Panc1 (cell line): ENCODE measurements around the gene CXCR3. TPM values are rescaled to one million over a fixed set of nuclear protein-coding genes. Genes with fewer than 3 reads are reported as not detected.

Source experiments
- ATAC-seq: fragments of 200-7000 bp; cut with Tn5 transposase; 2 replicates; pipeline ENCODE4 v1.9.1; 2020; ENCODE audit warnings: mild to moderate bottlenecking, moderate library complexity
- BruUV-seq: library from RNA; stranded (reverse); fragments of 400-500 nt; replicated peaks from 2 replicates; lab custom pipeline; 2021; lab: Mats Ljungman, UMichigan
- CTCF ChIA-PET: fragments of 300-600 bp; sonication (Branson Sonifier 250); formaldehyde crosslinking; loops from one replicate; lab custom pipeline; 2022; ENCODE audit warnings: antibody characterized with exemption; lab: Charles Lee
- POLR2A ChIA-PET: fragments of 300-600 bp; sonication (Branson Sonifier 250); formaldehyde crosslinking; loops from one replicate; lab custom pipeline; 2022; ENCODE audit warnings: antibody characterized with exemption; lab: Charles Lee
- DNase-seq: peaks from one replicate; pipeline ENCODE4 v3.0.0-alpha.2; 2010; ENCODE audit warnings: low read depth, low spot score
- H3K27ac ChIP-seq: 2 replicates; pipeline ENCODE4 v1.5.1; 2011; ENCODE audit warnings: mild to moderate bottlenecking, low read length, inconsistent platforms
- H3K27me3 ChIP-seq: fragments of 200-500 bp; sonication (Bioruptor generic); 2 replicates; pipeline ENCODE4 v1.6.0; 2014; ENCODE audit warnings: low read length, inconsistent platforms; ENCODE audit not compliant: control insufficient read depth, insufficient read depth
- H3K36me3 ChIP-seq: fragments of 200-500 bp; sonication (Bioruptor generic); 2 replicates; pipeline ENCODE4 v1.5.1; 2014; ENCODE audit warnings: inconsistent platforms, mild to moderate bottlenecking, low read length, moderate library complexity; ENCODE audit not compliant: control insufficient read depth, insufficient read depth
- H3K4me1 ChIP-seq: 2 replicates; pipeline ENCODE4 v1.5.1; 2011; ENCODE audit warnings: inconsistent platforms, mild to moderate bottlenecking, low read length, moderate library complexity; ENCODE audit not compliant: control insufficient read depth, insufficient read depth
- H3K4me3 ChIP-seq, 2 experiments: 2 replicates each; pipeline ENCODE4 v1.5.1; 2011 to 2012; ENCODE audit warnings: low read depth in 2 of 2, low read length in 2 of 2, mild to moderate bottlenecking in 2 of 2, inconsistent platforms in 1 of 2, moderate library complexity in 1 of 2
- H3K9me3 ChIP-seq: fragments of 200-500 bp; sonication (Bioruptor generic); 2 replicates; pipeline ENCODE4 v1.5.1; 2014; ENCODE audit warnings: low read depth, mild to moderate bottlenecking, inconsistent platforms, low read length, moderate library complexity; ENCODE audit not compliant: control insufficient read depth, insufficient read depth
- POLR2AphosphoS5 ChIP-seq: IDR thresholded peaks from 2 replicates; pipeline ENCODE4 v1.6.1; 2012; ENCODE audit warnings: mild to moderate bottlenecking, low read depth, low read length, moderate library complexity
- SIN3A ChIP-seq: IDR thresholded peaks from 2 replicates; pipeline ENCODE4 v1.6.1; 2012; ENCODE audit warnings: low read depth, mild to moderate bottlenecking, low read length, moderate library complexity, borderline replicate concordance; ENCODE audit not compliant: insufficient read depth
- TCF7L2 ChIP-seq: IDR thresholded peaks from 2 replicates; pipeline ENCODE4 v1.6.1; 2011; ENCODE audit warnings: mild to moderate bottlenecking, low read depth, low read length, inconsistent platforms
- in situ Hi-C: cut with HindIII; loops from 2 replicates; pipeline ENCODE4 v1.10.0; 2016; ENCODE audit warnings: low sequenced_read_pairs, low pct_unique_long_range_greater_than_20kb
- intact Hi-C: fragments of 100-400 bp; cut with micrococcal nuclease; formaldehyde crosslinking; loops from one replicate; pipeline ENCODE4 v1.10.0; 2022; ENCODE audit not compliant: unreplicated experiment
- total RNA-seq: library from RNA; stranded (reverse); gene quantifications from one replicate; pipeline ENCODE4 v1.2.1, GENCODE V29; 2021; ENCODE audit not compliant: unreplicated experiment
- TF ChIP-seq, protein P1 (sequence below), 2 experiments: IDR thresholded peaks; 2 replicates each; pipeline ENCODE4 v1.6.1; 2011 to 2012; ENCODE audit warnings: low read depth in 2 of 2, control low read depth in 1 of 2, low read length in 1 of 2, mild to moderate bottlenecking in 1 of 2, moderate library complexity in 1 of 2; ENCODE audit not compliant: insufficient read depth in 1 of 2
- TF ChIP-seq, protein P2 (sequence below): fragments of 450-650 bp; IDR thresholded peaks from 2 replicates; pipeline ENCODE4 v1.5.1; 2017; ENCODE audit warnings: mild to moderate bottlenecking

CXCR3 gene
- total RNA-seq, 1 experiment from 2014 or later, result not detected

DNA sequence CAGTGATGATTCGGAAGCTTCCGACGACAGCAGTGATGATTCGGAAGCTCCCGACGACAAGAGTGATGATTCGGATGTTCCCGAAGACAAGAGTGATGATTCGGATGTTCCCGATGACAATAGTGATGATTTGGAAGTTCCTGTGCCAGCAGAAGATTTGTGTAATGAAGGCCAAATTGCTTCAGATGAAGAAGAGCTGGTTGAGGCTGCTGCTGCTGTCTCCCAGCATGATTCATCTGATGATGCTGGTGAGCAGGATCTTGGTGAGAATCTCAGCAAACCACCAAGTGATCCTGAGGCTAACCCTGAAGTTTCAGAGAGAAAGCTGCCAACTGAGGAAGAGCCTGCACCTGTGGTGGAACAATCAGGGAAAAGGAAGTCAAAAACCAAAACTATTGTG is 14.2 kb downstream of the CXCR3 start:
- in situ Hi-C loops (no loop called here), intact Hi-C loops (no loop called here)
- peaks cover 9% of the 10 kb centered on the region; the same call in 1 of the 2 replicates for H3K36me3 ChIP-seq
- TF ChIP-seq, protein P1, sequence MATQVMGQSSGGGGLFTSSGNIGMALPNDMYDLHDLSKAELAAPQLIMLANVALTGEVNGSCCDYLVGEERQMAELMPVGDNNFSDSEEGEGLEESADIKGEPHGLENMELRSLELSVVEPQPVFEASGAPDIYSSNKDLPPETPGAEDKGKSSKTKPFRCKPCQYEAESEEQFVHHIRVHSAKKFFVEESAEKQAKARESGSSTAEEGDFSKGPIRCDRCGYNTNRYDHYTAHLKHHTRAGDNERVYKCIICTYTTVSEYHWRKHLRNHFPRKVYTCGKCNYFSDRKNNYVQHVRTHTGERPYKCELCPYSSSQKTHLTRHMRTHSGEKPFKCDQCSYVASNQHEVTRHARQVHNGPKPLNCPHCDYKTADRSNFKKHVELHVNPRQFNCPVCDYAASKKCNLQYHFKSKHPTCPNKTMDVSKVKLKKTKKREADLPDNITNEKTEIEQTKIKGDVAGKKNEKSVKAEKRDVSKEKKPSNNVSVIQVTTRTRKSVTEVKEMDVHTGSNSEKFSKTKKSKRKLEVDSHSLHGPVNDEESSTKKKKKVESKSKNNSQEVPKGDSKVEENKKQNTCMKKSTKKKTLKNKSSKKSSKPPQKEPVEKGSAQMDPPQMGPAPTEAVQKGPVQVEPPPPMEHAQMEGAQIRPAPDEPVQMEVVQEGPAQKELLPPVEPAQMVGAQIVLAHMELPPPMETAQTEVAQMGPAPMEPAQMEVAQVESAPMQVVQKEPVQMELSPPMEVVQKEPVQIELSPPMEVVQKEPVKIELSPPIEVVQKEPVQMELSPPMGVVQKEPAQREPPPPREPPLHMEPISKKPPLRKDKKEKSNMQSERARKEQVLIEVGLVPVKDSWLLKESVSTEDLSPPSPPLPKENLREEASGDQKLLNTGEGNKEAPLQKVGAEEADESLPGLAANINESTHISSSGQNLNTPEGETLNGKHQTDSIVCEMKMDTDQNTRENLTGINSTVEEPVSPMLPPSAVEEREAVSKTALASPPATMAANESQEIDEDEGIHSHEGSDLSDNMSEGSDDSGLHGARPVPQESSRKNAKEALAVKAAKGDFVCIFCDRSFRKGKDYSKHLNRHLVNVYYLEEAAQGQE (IDR thresholded peaks at IDR 0.05; ENCODE audit: insufficient read depth in 1 of 2, low read depth in 2 of 2, low read length in 1 of 2), result no peak
- TF ChIP-seq POLR2AphosphoS5 (no peak), SIN3A (no peak)
- no peak overlapping the region for H3K4me3 ChIP-seq
- BruUV-seq, result no TSS peak
- DNase-seq (no peak), ATAC-seq (no peak)
- no peak overlapping the region for H3K27ac ChIP-seq
- no peaks in the 10 kb centered on the region for H3K9me3 ChIP-seq
- CTCF ChIA-PET, result interaction anchor here (0.6 kb wide), 1 partner anchor 11 kb away, joined by 15 read pairs; no protein-coding TSS in a partner anchor
- H3K27me3 ChIP-seq, result no peaks in the 10 kb centered on the region
- POLR2A ChIA-PET, result no interaction called here
- no peaks in the 10 kb centered on the region for H3K4me1 ChIP-seq

DNA sequence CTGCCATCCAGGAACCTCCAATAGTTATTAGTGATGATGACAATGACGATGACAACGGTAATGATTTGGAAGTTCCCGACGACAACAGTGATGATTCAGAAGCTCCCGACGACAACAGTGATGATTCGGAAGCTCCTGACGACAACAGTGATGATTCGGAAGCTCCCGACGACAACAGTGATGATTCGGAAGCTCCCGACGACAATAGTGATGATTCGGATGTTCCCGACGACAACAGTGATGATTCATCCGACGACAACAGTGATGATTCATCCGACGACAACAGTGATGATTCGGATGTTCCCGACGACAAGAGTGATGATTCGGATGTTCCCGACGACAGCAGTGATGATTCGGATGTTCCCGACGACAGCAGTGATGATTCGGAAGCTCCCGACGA is 14.7 kb downstream of the CXCR3 start:
- DNase-seq (peak; percentile 4), ATAC-seq (no peak)
- POLR2A ChIA-PET, result no interaction called here
- intact Hi-C loops (no loop called here), in situ Hi-C loops (no loop called here)
- Histone ChIP-seq H3K9me3 (no peaks in the 10 kb centered on the region), H3K4me1 (no peaks in the 10 kb centered on the region), H3K27ac (no peak overlapping the region), H3K36me3 (peaks cover 7% of the 10 kb centered on the region; the same call in 1 of the 2 replicates), H3K27me3 (no peaks in the 10 kb centered on the region), H3K4me3 (no peak overlapping the region)
- CTCF ChIA-PET, result interaction anchor here (0.6 kb wide), 1 partner anchor 10 kb away, joined by 15 read pairs; no protein-coding TSS in a partner anchor
- TF ChIP-seq SIN3A (no peak), POLR2AphosphoS5 (no peak), TCF7L2 (no peak)
- TF ChIP-seq, protein P2, sequence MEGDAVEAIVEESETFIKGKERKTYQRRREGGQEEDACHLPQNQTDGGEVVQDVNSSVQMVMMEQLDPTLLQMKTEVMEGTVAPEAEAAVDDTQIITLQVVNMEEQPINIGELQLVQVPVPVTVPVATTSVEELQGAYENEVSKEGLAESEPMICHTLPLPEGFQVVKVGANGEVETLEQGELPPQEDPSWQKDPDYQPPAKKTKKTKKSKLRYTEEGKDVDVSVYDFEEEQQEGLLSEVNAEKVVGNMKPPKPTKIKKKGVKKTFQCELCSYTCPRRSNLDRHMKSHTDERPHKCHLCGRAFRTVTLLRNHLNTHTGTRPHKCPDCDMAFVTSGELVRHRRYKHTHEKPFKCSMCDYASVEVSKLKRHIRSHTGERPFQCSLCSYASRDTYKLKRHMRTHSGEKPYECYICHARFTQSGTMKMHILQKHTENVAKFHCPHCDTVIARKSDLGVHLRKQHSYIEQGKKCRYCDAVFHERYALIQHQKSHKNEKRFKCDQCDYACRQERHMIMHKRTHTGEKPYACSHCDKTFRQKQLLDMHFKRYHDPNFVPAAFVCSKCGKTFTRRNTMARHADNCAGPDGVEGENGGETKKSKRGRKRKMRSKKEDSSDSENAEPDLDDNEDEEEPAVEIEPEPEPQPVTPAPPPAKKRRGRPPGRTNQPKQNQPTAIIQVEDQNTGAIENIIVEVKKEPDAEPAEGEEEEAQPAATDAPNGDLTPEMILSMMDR, result no peak
- TF ChIP-seq, protein P1 (IDR thresholded peaks at IDR 0.05; ENCODE audit: insufficient read depth in 1 of 2, low read depth in 2 of 2, low read length in 1 of 2), result no peak
- BruUV-seq, result no TSS peak
